ENCODE results near the gene SLC34A1.

DNA sequence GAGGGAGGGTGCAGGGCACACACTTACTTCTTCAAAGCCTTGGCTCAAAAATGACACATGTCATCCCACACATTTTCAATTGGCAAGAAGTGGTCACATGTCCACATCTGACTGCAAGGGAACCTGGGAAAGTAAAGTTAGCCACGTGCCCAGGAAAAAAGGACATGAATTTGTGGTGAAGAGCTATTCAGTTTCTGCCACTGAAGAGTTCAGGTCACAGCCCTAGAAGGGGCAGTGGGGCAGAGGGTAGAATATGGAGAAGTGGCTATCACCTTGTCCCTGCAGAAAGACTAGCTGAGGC, 28.4 kb upstream of the SLC34A1 start:
- TF ChIP-seq SMC3 (IDR thresholded peaks at IDR 0.05; ENCODE audit: low read depth, low read length) (no peak), CTCF (conservative IDR thresholded peaks at IDR 0.05; ENCODE audit: low read depth, low read length) (no peak), POLR2A (IDR thresholded peaks at IDR 0.05; ENCODE audit: low read depth, low read length) (no peak), NFE2L2 (IDR thresholded peaks at IDR 0.05; ENCODE audit: low read depth, low read length) (no peak)

All from IMR-90 (cell line).